GM19193 (cell line): ENCODE results near the gene PROC.

Source experiments
- POLR2A ChIP-seq: IDR thresholded peaks from 4 replicates; pipeline ENCODE4 v1.6.1; 2011; ENCODE audit not compliant: insufficient read depth, insufficient read length; ENCODE audit errors: extremely low read depth

Gene PROC

DNA sequence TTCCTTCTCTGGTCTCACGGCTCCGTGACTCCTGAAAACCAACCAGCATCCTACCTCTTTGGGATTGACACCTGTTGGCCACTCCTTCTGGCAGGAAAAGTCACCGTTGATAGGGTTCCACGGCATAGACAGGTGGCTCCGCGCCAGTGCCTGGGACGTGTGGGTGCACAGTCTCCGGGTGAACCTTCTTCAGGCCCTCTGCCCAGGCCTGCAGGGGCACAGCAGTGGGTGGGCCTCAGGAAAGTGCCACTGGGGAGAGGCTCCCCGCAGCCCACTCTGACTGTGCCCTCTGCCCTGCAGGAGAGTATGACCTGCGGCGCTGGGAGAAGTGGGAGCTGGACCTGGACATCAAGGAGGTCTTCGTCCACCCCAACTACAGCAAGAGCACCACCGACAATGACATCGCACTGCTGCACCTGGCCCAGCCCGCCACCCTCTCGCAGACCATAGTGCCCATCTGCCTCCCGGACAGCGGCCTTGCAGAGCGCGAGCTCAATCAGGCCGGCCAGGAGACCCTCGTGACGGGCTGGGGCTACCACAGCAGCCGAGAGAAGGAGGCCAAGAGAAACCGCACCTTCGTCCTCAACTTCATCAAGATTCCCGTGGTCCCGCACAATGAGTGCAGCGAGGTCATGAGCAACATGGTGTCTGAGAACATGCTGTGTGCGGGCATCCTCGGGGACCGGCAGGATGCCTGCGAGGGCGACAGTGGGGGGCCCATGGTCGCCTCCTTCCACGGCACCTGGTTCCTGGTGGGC lies 10.0 kb downstream of the PROC start:
- TF ChIP-seq POLR2A = no peak

DNA sequence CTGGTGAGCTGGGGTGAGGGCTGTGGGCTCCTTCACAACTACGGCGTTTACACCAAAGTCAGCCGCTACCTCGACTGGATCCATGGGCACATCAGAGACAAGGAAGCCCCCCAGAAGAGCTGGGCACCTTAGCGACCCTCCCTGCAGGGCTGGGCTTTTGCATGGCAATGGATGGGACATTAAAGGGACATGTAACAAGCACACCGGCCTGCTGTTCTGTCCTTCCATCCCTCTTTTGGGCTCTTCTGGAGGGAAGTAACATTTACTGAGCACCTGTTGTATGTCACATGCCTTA lies 10.5 kb downstream of the PROC start:
- no peak for TF ChIP-seq POLR2A

DNA sequence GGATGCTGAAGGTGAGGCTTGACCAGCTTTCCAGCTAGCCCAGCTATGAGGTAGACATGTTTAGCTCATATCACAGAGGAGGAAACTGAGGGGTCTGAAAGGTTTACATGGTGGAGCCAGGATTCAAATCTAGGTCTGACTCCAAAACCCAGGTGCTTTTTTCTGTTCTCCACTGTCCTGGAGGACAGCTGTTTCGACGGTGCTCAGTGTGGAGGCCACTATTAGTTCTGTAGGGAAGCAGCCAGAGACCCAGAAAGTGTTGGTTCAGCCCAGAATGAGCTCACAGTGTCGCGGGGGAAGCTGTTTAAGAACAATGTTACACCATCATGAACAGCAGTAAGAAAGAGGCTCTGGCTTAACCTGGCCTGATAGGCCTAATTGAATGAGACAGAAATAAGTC lies 11.1 kb downstream of the PROC start:
- TF ChIP-seq POLR2A = no peak

DNA sequence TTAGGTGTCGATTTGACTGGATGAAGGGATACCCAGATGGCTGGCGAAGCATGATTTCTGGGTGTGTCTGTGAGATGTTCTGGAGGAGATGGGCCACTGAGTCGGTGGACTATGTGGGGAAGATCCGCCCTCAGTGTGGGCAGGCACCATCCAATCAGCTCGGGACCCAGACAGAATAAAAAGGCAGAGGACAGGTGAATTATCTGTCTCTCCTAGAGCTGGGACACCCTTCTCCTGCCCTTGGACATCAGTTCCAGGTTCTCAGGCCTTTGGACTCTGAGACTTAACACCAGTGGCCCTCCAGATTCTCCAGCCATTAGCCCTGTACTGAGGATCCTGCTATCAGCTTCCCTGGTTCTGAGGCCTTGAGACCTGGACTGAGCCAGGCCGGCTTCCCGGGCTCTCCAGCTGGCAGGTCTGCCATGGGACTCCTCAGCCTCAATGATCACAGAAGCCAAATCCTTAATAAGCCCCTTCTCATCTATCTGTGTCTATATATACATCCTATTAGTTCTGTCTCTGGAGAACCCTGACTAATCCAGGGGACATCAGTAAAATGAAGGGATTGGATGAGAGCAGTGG lies 11.7 kb downstream of the PROC start:
- TF ChIP-seq POLR2A = no peak

DNA sequence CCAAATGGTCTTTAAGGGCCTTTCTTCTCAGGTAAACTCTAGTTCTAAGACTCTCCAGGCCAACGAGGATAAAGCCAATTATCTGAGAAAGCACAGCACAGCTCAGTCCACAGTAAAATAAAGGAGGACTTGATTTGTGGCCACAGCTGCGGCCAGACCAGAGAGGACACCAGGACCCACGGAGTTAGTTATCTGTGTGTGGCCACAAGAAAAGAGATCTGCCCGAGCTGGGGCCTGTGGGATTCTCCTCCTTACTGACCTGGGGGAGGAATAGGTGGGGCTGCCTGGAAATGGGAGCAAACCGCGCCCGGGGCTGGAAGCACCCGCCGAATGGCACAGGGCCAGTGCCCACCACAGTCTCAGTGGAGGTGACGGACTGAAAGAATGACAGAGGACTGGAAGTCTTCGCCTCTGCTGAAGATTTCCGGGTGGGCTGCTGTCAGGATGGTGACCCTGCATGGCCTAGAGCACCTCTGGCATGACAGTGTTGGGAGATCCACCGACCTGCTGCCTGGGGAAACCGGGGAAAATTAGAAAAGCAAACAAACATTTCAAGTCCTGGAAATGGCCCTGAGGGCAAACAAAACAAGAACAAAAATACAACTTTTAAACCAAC lies 13.3 kb downstream of the PROC start:
- TF ChIP-seq POLR2A = no peak

DNA sequence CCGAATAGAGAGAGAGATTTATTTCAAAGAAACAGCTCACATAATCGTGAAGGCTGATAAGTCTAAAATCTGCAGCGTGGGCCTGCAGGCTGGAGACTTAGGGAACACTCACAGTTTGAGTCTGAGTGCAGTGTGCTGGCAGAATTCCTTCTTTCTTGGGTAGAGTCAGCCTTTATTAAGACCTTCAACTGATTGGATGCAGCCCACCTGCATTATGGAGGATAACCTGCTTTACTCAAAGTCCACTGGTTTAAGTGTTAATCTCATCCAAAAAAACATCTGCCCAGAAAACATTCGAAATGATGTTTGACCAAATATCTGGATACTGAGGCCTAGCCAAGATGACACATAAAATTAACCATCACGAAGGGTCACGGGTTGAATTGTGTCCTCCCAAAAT lies 16.3 kb downstream of the PROC start:
- TF ChIP-seq POLR2A = no peak

DNA sequence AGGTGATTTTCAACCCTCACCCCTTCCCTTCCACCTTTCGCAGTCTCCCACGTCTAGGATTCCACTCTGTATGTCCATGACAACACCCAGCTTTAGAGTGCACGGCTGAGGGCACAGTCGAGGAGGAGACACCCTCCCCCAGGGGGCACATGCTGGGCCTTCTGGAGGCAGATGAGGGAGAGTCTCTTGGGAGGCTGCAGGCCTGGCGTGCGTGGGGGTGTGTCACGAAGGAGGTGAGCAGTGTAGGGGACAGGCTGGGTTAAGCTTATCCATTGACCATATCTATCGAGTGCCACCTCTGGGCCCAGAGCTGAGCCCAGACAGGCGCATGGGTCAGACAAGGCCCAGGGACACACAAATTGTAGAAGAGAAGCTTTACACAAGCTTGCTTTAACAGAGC lies 18.8 kb downstream of the PROC start:
- no peak for TF ChIP-seq POLR2A

DNA sequence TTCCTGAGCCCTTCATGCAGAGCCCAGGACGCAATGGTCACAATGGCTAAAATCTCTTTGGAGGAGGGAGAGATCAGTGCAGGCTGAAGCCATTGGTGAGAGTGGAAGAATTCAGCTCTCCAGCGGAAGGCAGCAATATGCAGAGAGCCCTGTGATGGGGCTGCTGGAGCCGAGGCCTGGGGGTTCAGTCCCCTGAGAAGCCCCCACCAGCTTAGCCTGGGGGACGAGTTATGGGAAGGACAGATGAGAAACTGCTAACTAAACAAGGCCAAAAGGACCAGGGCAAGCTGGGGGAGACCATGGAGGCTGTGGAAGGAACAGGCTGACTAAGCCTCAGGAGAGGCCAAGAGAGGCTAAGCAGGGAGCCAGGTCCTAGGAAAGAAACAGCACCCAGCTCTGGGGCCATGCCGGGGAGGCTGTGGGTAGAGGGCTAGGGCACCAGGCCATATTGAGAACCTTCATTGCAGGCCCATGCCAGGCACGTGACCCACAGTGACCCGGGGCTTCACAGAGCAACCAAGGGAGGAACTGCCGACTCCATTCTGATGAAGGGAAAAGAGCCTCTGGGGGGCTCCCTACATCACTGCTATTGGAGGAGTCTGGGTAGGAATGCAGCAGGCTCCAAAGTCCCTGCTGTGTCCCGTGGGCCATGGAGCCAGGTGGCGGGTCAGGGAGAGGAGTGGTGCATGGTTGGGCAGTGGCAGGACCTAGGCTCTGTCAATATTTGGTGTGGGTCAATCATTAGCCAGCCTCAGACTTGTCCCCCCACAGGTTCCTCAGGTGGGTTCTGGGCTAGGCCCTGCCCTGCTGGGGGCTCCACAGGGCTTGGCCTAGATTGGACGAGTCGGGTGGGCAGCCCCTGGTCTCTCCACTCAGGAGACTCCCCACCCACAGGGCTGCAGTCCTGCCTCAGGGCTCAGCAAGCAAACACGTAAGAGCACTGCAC lies 19.8 kb downstream of the PROC start:
- TF ChIP-seq POLR2A = no peak

DNA sequence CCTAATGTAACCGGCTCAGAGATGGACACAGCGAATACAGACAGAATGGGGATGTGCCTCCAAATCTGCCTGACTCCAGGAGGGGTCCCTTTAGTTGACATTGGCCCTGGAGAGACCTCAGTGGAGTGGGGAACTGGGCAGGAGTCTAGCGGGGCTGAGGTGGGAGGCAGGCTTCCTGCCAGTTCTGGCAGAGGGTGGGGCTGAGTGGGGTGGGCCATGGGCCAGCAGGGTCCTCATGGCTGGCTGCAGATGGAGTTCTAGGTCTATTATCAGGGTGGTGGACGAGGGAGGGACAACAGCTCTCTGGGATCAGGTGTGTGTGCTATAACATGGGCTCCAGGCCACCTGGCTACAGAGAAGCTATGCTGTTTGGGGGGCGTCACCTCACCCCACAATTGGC lies 21.1 kb downstream of the PROC start:
- no peak for TF ChIP-seq POLR2A

DNA sequence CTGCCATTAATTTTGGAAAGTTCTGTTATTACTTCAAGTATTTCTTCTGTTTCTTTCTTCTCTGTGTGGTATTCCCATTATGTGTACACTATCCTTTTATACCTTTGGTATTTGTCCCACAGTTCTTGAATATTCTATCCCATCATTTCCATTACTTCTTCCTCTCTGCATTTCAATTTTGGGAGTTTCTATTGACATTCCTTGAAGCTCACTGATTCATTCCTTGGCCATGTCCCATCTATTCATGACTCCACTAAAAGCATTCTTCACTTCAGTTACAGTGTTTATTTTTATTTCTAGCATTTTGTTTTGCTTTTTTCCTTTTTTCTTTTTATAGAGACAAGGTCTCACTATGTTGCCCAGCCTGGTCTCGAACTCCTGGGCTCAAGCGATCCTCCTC lies 30.3 kb downstream of the PROC start:
- TF ChIP-seq POLR2A = no peak

DNA sequence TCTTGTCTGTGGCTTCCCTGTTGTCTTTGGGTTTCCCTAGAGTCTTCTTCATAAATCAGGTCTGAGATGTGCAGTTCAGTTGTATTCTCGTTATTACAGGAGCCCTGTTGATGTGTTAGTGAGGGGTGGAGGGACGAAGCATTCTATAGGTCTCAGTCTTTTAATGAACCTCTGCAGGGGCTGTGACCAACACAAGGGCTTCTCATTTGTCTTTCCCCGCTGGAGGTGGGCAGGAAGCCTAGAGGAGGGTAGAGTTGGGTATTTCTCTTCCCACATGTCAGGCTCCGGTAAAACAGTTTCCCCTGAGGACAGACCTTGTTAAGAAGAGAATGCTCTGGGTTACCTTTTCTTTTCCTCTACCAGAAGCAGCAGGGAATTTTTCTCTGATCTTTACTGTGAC lies 31.2 kb downstream of the PROC start:
- TF ChIP-seq POLR2A = no peak

DNA sequence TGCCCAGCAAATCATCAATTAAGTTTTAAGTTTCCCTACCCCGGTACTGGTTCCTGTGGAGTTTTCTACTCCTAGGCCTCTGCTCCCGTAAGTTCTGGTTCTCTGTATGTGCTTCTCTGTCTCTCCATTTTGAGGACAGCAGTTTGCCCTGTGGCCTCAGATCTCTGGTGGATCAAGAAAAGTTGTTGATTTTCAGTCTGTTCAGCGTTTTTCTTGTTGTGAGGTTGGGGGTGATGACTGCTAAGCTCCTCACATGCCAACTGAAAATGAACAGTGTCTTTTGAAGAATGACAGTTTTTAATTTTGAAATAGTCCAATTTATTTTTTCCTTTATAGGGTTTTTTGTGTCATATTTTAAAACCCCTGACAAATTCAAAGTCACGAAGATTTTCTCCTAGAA lies 31.7 kb downstream of the PROC start:
- no peak for TF ChIP-seq POLR2A

DNA sequence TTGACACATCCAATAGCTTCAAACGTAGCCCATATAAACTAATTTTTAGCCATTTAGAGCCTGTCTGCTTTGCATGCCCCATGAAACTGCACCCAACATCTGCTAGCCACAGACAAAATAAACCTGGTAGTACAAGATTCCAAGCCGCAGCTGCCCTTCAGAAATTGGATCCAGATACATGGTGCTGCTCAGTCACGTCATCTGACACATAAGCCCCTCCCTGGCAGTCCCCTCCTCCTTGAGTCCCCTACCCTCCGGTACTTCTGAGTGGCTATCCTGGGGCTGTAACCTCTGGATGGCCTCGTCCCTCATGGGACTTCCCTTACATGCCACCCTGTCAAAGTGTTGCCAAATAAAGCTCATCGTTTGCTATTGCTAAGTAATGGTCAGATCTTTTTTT lies 33.8 kb downstream of the PROC start:
- no peak for TF ChIP-seq POLR2A

DNA sequence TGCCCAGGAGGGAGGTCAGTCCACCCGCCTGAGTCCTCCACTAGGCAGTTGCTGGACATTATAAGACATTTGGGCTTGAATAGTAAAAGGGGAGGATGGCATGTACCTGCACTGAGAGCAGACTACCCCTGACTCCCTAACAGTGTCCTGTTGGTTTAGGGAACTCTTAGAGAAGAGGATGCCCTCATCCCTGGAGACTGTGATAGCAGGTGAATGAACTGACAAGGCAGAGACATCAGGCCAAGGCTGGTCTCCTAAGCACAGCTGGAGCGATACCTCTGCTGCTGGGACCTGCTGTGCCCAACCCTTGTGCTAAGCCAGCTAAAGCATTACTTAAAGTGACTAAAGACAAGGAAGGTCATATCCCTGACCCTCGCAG lies 34.8 kb downstream of the PROC start:
- no peak for TF ChIP-seq POLR2A

DNA sequence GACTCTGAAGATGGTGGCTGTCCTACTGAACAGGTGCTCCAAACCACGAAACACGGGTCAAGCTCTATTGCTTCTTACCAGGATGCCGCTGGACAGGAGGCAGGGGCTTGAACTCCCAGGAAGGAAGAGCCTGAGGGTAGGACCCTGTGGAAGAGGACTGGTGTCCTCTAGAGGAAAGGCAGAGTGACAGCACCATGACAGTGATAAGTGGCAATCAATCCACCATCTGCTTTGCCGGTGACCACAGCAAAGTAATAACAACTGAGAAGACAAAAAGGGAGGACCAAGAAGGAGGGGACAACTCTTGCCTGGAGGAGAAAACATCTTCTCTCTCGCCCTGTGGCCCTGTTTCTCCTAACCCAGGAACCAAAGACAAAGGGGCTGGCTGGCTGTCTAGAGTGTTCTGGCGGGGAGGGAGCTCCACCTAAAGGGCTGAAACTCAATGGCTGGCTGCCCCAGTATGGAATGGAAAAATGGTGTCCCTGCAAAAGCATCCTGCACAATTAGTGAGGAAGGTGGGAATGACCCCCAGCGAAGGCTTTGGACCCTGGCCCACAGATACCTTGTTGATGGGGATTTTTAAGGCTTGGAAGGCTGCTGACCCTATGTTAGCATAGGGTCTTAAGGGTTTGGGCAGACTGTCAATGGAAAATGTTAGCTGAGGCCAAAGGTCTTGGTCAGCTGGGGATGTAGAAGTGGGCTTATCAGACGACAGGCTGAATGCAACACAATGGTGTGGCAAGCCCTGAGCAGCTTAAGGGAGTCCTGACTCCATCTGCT lies 35.4 kb downstream of the PROC start:
- no peak for TF ChIP-seq POLR2A
